GM12873 (cell line): Measurements from ENCODE around the gene UNC5B.

ENCODE experiments used
- TF ChIP-seq, protein P1 (sequence below): IDR thresholded peaks from 2 replicates; pipeline ENCODE4 v1.5.1; 2012; ENCODE audit warnings: low read depth, mild to moderate bottlenecking, moderate library complexity, low read length, control low read depth; ENCODE audit not compliant: insufficient read depth; ENCODE audit errors: missing control alignments

Gene UNC5B

DNA sequence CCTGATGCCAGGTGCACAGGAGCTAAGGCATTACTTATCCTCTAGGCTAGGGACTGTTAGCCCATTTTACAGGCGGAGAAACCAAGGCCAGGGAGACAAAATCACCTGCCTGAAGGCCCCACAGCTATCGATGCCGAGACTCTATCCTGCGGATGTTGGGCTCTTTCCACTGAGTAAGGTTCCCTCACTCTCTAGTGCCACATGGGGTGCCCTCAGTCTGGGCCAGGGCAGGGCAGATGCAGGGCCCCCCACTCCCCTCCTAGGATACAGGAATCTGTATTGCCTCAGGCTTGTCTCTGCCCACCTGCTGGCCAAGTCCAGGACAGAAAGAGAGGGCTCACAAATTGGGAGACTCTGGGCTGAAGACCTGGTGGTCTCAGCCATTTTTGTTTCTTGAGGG is 45.7 kb downstream of the UNC5B start:
- TF ChIP-seq, protein P1, sequence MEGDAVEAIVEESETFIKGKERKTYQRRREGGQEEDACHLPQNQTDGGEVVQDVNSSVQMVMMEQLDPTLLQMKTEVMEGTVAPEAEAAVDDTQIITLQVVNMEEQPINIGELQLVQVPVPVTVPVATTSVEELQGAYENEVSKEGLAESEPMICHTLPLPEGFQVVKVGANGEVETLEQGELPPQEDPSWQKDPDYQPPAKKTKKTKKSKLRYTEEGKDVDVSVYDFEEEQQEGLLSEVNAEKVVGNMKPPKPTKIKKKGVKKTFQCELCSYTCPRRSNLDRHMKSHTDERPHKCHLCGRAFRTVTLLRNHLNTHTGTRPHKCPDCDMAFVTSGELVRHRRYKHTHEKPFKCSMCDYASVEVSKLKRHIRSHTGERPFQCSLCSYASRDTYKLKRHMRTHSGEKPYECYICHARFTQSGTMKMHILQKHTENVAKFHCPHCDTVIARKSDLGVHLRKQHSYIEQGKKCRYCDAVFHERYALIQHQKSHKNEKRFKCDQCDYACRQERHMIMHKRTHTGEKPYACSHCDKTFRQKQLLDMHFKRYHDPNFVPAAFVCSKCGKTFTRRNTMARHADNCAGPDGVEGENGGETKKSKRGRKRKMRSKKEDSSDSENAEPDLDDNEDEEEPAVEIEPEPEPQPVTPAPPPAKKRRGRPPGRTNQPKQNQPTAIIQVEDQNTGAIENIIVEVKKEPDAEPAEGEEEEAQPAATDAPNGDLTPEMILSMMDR = no peak

DNA sequence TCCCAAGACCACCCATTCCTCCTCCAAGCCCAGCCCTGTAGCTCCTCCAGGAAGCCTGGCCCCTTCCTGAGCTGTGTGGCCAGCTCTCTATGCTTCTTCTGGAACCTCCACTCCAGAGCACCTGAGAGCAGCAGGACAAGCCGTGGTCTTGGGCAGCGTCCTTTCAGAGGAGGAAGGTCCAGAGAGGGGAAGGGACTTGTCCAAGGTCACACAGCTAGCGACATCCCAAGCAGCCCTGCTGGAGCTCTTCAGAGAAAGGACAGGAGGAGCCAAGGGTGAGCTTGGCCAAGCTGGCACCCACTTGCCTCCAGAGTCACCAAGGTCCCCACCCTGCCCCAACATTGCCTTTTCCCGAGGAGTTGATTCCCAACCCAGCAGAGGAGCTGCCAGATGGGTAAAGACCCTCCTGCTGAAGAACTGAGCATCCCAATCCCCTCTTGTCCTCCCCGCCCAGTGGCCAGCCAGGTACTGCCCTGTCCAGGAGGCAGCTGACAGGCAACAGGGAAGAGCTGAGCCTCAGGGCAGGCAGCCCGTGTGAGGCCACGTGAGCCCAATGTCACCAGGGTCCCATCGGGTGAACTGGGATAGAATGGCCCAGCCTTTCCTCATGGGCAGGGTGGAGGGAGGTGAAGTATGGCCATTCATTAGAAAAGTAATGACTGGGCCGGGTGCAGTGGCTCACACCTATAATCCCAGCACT is 46.2 kb downstream of the UNC5B start:
- TF ChIP-seq, protein P1 = no peak

DNA sequence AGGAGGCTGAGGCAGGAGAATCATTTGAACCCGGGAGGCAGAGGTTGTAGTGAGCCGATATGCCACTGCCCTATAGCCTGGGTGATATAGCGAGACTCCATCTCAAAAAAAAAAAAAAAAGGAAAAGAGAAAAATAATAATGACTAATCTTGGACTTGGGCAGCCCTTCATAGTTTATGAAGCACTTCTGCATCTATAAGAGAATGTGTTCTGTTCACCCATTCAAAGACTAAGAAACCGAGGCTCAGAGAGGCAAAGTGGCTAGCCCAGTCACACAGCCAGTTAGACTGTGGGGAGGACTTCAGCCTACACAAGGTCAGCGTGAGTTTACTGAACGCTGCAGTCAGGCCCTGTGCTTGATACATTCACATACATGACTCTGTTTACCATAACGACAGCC is 46.9 kb downstream of the UNC5B start:
- TF ChIP-seq, protein P1 = no peak

GRCh38 chr10:71259815-71260501 is 47.6 kb downstream of the UNC5B start:
- TF ChIP-seq, protein P1 = no peak

DNA sequence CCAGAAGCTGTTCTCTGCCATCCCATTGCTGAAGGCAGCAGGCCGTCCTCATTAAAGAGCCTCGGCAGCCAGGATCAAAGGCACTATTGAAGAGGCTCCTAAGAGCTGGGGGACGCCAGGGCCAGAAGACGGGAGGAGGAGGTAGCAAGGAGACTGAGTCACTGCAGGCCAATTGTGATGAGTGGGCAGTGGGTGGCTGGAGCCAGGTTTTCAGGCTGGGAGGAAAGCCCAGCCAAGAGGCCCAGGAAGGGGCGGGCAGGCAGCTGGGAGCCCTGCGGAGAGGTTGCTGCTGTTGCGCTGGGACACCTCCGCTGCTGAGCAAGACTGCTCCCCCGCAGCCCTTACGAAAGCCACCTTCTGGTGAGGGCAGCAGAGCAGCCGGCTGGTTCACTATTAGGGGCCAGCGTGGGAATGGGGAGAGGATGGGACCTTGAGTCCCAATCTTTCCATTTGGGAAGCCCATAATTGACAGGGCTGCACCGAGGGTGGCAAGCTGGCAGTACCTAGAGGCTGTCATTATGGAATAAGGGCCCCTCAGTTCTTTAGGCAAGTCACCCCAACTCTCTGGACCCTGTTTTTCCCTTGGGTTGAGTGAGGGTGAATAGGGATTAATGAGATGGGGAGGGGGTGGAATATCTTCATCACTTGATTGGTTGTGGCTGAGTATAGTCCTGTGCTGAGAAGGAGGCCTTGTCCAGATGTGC is 48.4 kb downstream of the UNC5B start:
- TF ChIP-seq, protein P1 = no peak

GRCh38 chr10:71262027-71262426 is 49.7 kb downstream of the UNC5B start:
- TF ChIP-seq, protein P1 = no peak

GRCh38 chr10:71262817-71263216 is 50.4 kb downstream of the UNC5B start:
- TF ChIP-seq, protein P1 = no peak
